Globus pallidus (tissue), 1 donor: ENCODE results near the gene DYNC2H1.

Source experiments
- DNase-seq: peaks from one replicate; pipeline ENCODE4 v3.0.0-alpha.2; 2015; ENCODE audit warnings: low spot score

Gene DYNC2H1

GRCh38 chr11:103464420-103464819 lies 355.2 kb downstream of the DYNC2H1 start:
- no peak for DNase-seq

DNA sequence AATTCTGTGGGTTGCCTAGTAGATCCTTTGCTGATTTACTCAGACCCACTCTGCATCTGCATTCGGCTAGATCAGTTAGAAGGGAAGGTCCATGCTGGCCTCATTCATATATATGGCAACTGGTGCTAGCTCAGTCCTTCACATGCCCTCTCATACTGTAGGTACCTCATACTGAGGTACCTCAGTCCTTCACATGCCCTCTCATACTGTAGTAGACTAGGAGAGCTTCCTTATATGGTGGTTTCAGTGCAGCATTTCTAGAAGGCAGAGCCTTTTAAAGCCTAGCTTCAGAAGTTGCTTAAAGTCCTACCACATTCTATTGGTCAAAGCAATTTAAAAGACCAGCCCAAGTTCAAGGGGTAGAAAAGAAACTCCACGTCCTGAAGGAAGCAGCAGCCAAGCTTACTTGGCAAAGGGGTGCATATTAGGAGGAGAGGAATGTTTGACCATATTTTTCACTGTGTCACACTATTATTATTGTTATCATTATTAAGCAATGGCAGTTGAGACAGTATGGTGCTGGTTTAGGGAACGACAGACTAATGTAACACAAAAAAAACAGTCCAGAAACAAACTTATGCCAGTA lies 356.4 kb downstream of the DYNC2H1 start:
- DNase-seq: no peak

- no peak for DNase-seq
These were observed 362.3 kb downstream of the DYNC2H1 start for GRCh38 chr11:103471546-103471945.

- no peak for DNase-seq
These were observed 367.6 kb downstream of the DYNC2H1 start for GRCh38 chr11:103476874-103477273.

GRCh38 chr11:103480421-103480820 lies 371.2 kb downstream of the DYNC2H1 start:
- DNase-seq: no peak

DNA sequence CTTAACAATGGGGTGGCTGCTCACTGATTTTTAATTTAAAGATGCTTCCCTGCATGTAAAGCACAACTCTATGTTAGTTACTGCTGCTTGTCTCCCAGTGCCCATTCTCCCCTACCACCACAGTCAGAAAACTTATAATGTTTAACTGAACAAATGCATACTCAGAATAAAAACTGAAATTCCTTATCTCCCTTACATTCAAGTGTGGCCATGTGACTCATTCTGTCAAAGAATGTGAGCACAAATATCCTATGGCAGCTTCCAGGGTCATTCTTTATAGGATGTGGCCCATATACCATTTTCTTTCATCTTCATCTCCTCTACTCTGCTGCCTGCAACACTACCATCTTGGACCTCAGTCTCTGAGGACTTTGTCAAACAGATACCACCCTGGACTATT lies 374.8 kb downstream of the DYNC2H1 start:
- no peak for DNase-seq

DNA sequence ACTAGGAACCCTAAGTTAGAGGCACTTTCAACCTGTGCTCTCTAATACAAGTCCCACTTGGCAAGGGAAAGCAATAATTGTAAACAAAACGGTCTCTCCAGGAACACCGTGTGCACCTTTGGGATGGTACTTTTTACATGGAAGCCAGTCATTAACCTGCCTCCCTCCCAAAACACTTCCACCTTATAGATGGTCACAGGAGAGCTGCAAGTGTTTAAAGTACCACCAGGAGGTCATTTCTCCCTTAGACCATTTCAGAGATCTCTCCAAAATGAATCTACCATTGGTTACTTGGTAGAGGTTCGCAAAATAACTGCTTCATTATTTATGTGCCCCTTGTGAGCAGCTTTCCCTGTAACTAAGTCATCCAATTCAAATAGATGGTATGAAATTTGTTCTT lies 375.3 kb downstream of the DYNC2H1 start:
- no peak for DNase-seq

DNA sequence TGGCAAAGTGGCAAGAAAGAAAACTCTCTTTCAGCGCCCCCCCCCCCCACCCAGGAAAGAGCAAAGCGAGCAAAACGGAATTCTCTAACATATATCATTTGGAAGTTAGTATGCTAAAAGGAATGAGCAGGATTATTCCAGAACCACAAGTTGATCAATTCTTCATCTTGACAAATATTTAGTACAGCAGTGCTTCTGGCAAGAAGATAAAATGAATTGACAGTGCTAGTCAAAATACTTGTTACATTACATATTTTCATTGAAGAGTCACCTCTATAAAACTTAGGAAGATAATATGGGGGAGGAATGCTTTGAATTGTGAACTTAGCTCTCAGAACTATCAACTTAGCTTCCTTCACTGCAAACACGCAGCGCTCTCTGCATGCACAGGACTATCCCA lies 377.4 kb downstream of the DYNC2H1 start:
- DNase-seq: no peak

DNA sequence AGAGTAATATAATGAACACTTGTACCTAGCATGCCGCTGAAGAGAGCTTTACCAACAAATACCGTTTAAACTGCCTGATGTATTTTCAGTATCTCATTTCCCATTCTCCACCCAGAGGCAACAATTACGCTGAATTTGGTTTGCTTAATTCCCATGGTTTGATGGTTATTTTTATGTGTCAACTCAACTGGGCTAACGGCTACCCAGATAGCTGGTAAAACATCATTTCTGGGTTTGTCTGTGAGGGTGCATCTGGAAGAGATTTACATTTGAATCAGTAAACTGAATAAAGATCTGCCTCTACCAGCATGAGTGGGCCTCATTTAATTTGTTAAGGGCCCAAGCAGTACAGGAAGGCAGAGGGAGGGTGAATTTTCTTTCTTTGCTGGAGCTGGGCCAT lies 377.9 kb downstream of the DYNC2H1 start:
- no peak for DNase-seq

DNA sequence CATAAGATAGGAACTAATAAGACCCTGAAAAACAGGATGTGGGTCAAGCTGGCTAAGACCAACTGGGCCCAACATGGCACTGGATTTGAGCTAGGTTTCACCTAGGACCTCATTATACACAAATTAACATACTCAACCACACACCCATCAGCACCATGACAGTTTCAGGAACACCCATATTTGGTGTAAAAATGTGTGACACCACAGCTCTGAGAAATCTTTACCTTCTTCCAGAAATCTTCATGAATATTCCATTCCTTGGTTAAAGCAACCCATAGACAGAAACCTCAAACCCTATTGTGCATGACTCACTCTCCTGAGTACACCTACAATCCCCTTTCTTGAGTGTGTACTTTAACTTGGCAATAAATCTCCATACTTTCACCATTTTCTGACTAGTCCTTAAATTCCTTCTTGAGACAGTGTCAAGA lies 378.8 kb downstream of the DYNC2H1 start:
- no peak for DNase-seq

DNA sequence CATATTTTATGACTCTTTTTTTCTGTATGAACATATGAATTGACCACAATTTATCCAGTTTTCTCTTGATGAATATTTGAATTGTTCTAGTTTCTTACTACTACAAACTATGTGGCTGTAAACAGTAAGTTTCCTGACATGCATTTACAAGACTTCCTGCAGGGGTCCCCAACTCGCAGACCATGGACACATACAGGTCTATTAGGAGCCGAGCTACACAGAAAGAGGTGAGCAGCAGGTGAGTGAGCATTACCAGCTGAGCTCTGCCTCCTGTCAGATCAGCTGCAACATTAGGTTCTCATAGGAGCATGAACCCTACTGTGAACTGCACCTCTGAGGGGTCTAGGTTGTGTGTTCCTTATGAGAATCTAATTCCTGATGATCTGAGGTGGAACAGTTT lies 379.4 kb downstream of the DYNC2H1 start:
- no peak for DNase-seq

- no peak for DNase-seq
These were observed 382.6 kb downstream of the DYNC2H1 start for GRCh38 chr11:103491777-103492176.

DNA sequence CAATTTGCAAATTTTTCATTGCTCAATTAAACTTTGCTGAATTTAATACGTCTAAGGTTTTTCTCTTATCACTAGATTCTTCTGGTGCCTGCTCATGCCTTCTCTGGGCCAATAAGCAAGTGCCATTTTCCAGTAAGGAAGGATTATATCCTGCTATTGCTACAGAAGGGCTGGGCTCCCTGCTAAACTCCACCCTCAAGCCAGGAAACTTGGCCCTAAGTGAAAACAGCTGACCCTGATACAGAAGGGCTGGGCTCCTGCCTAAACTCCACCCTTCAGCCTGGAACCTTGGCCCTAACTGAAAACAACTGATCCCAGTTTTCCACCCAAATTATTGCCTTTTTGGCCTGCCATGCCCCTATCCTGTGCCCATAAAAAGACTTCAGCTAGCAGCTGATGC lies 385.3 kb downstream of the DYNC2H1 start:
- no peak for DNase-seq

DNA sequence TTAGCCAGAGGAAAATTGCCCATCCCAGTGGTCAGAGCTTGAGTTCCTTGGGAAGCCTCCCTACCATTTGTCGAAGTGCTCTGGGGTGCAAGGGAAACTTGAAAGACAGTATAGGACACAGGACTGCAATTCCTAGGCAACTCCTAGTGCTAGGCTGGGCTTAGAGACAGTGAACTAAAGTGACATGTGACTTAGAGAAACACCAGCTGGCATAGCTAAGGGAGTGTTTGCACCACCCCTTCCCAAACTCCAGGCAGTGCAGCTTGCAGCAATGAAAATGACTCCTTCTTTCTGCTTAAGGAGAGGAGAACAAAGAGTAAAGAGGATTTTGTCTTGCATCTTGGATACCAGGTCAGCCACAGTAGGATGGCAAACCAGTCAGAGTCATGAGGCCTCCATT lies 388.0 kb downstream of the DYNC2H1 start:
- DNase-seq: no peak

- DNase-seq: no peak
These were observed 390.6 kb downstream of the DYNC2H1 start for GRCh38 chr11:103499710-103500340.

- DNase-seq: no peak
These were observed 406.1 kb downstream of the DYNC2H1 start for GRCh38 chr11:103515283-103515682.

GRCh38 chr11:103520792-103521191 lies 411.6 kb downstream of the DYNC2H1 start:
- no peak for DNase-seq

- no peak for DNase-seq
These were observed 415.8 kb downstream of the DYNC2H1 start for GRCh38 chr11:103525069-103525468.

DNA sequence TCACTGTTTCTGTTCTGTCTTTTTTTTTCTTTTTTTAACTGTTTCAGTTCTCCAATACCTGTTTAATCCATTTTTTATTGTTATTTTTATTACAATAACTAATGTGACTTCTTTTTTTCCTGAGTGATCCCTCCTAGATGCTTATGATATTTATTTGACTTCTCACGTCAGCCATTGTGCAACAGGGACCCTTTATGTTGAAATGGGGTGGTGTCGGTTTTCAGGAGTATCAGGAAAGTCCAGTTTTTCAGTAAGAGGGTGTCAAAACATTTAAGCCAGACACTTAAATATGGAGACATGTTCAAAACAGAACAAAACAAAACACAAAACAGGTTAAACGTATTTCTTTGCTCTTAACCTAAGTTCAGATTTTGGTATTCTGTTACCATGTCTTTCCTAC lies 418.8 kb downstream of the DYNC2H1 start:
- DNase-seq: no peak

DNA sequence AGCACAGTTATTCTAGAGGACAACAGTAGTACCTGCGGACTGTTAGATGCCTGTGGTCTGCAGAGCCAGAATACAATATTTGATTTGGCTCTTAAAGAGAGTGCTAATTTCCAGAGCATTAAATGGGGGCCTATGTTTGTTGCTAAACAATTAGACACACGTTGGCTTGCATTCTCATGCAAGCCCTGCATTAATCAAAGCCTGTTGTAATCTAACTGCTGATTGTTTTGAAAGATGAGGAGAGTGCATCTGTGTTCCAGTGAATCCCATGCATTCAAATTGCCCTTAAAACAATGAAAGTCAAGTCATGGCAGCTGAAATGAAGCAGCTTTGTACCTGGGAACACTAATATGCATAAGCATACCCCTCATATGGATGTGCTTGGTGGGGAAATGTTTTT lies 419.4 kb downstream of the DYNC2H1 start:
- no peak for DNase-seq

DNA sequence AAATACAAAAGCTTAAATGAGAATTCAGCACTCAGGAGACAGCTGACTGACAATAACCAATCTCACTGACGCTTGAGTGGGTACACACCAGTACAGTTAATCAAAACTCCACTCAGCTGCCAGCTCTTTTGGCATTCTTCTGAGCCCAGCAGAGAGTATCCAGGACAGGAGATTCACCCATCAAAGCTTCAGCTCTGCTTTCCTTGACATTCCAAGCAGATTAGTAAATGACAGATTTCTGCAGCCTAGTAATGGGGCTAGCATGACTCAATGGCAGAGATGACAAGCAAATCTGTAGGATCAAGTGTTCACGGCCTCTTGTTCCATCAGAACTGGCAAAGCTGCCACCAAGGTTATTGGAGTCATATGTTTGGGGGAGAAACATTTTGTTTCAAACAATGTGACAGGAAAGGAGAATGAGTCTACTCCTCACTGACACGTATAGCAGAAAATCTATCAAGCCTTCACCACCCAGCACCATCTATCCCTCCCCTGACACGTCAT lies 420.0 kb downstream of the DYNC2H1 start:
- no peak for DNase-seq
